H9 (cell line): ENCODE data around the gene TMPRSS6. TPM values are rescaled to one million over a fixed set of nuclear protein-coding genes. Genes with fewer than 3 reads are reported as not detected.

Source experiments
- DNase-seq: peaks from one replicate; pipeline ENCODE4 v3.0.0-alpha.2; 2017
- H2AFZ ChIP-seq: one replicate; pipeline ENCODE4 v1.6.1; 2013; ENCODE audit warnings: mild to moderate bottlenecking, low read length, control low read depth, moderate library complexity
- H2AK5ac ChIP-seq: 2 replicates; pipeline ENCODE4 v1.6.1; 2013; ENCODE audit warnings: low read length, control low read depth, mixed read lengths; ENCODE audit not compliant: insufficient read length
- H2BK120ac ChIP-seq: one replicate; pipeline ENCODE4 v1.6.1; 2013; ENCODE audit warnings: low read depth, mild to moderate bottlenecking, low read length, control low read depth, inconsistent platforms; ENCODE audit not compliant: poor library complexity, severe bottlenecking
- H2BK12ac ChIP-seq: 2 replicates; pipeline ENCODE4 v1.6.1; 2013; ENCODE audit warnings: low read length, control low read depth, mixed read lengths, low read depth; ENCODE audit not compliant: insufficient read length
- H2BK15ac ChIP-seq: 2 replicates; pipeline ENCODE4 v1.6.1; 2013; ENCODE audit warnings: low read depth, low read length, control low read depth
- H2BK20ac ChIP-seq: one replicate; pipeline ENCODE4 v1.6.1; 2013; ENCODE audit warnings: low read depth, mild to moderate bottlenecking, low read length, control low read depth, inconsistent platforms; ENCODE audit not compliant: poor library complexity, severe bottlenecking
- H2BK5ac ChIP-seq: 2 replicates; pipeline ENCODE4 v1.6.1; 2013; ENCODE audit warnings: low read length, control low read depth, mixed read lengths; ENCODE audit not compliant: insufficient read length
- H3K14ac ChIP-seq: 2 replicates; pipeline ENCODE4 v1.6.1; 2013; ENCODE audit warnings: low read length, control low read depth; ENCODE audit not compliant: insufficient read depth
- H3K18ac ChIP-seq: 2 replicates; pipeline ENCODE4 v1.6.1; 2013; ENCODE audit warnings: low read depth, mild to moderate bottlenecking, mixed read lengths, low read length, control low read depth; ENCODE audit not compliant: insufficient read length
- H3K23ac ChIP-seq: 2 replicates; pipeline ENCODE4 v1.6.1; 2013; ENCODE audit warnings: low read length, control low read depth, mixed read lengths, low read depth; ENCODE audit not compliant: insufficient read length
- H3K23me2 ChIP-seq: 2 replicates; pipeline ENCODE4 v1.6.1; 2013; ENCODE audit warnings: low read depth, mild to moderate bottlenecking, mixed read lengths, low read length, control low read depth; ENCODE audit not compliant: insufficient read length, poor library complexity, severe bottlenecking
- H3K27ac ChIP-seq: 2 replicates; pipeline ENCODE4 v1.5.1; 2013; ENCODE audit warnings: low read length, control low read depth, mixed read lengths, low read depth; ENCODE audit not compliant: insufficient read length
- H3K27me3 ChIP-seq: 2 replicates; pipeline ENCODE4 v1.6.1; 2013; ENCODE audit warnings: low read length, control low read depth, inconsistent platforms; ENCODE audit not compliant: insufficient read depth
- H3K4ac ChIP-seq: 2 replicates; pipeline ENCODE4 v1.6.1; 2013; ENCODE audit warnings: low read depth, mild to moderate bottlenecking, control low read depth, inconsistent platforms, low read length, moderate library complexity
- H3K4me1 ChIP-seq: 2 replicates; pipeline ENCODE4 v1.6.1; 2013; ENCODE audit warnings: low read length, control low read depth, inconsistent platforms; ENCODE audit not compliant: insufficient read depth
- H3K4me2 ChIP-seq: 2 replicates; pipeline ENCODE4 v1.6.1; 2013; ENCODE audit warnings: low read length, control low read depth, mixed read lengths; ENCODE audit not compliant: insufficient read length, insufficient read depth
- H3K56ac ChIP-seq: 2 replicates; pipeline ENCODE4 v1.6.1; 2013; ENCODE audit warnings: low read depth, mild to moderate bottlenecking, mixed read lengths, low read length, control low read depth; ENCODE audit not compliant: insufficient read length
- H3K79me1 ChIP-seq: 2 replicates; pipeline ENCODE4 v1.6.1; 2013; ENCODE audit warnings: low read depth, mild to moderate bottlenecking, moderate library complexity, low read length, control low read depth, inconsistent platforms; ENCODE audit not compliant: insufficient read depth, poor library complexity, severe bottlenecking
- H3K79me2 ChIP-seq: 2 replicates; pipeline ENCODE4 v1.6.1; 2013; ENCODE audit warnings: low read length, control low read depth, inconsistent platforms; ENCODE audit not compliant: insufficient read depth
- H3K9ac ChIP-seq: 2 replicates; pipeline ENCODE4 v1.6.1; 2013; ENCODE audit warnings: low read length, control low read depth, mixed read lengths; ENCODE audit not compliant: insufficient read length; ENCODE audit errors: extremely low read depth
- H3K9me3 ChIP-seq: one replicate; pipeline ENCODE4 v1.6.1; 2013; ENCODE audit warnings: low read depth, low read length, inconsistent platforms; ENCODE audit not compliant: control insufficient read depth
- H3T11ph ChIP-seq: one replicate; pipeline ENCODE4 v1.6.1; 2013; ENCODE audit warnings: mild to moderate bottlenecking, low read length, control low read depth, inconsistent platforms
- H4K20me1 ChIP-seq: one replicate; pipeline ENCODE4 v1.6.1; 2013; ENCODE audit not compliant: control insufficient read depth, insufficient read length, insufficient read depth
- H4K5ac ChIP-seq: 2 replicates; pipeline ENCODE4 v1.6.1; 2013; ENCODE audit warnings: low read depth, mild to moderate bottlenecking, mixed read lengths, low read length, control low read depth; ENCODE audit not compliant: insufficient read length
- H4K8ac ChIP-seq: replicated peaks from 2 replicates; pipeline ENCODE4 v1.6.1; 2013; ENCODE audit warnings: low read length, control low read depth, mixed read lengths, low read depth; ENCODE audit not compliant: insufficient read length
- H4K91ac ChIP-seq: 2 replicates; pipeline ENCODE4 v1.6.1; 2013; ENCODE audit warnings: low read depth, mild to moderate bottlenecking, moderate library complexity, mixed read lengths, low read length, control low read depth; ENCODE audit not compliant: insufficient read length
- H3K27ac Mint-ChIP-seq, 3 experiments: 2 replicates in 2 of 3; 3 replicates in 1 of 3; pipeline ENCODE4 v1.8.0; 2020 to 2021; ENCODE audit warnings: mixed read lengths in 3 of 3, mild to moderate bottlenecking in 1 of 3, moderate library complexity in 1 of 3
- H3K27me3 Mint-ChIP-seq: 2 replicates; pipeline ENCODE4 v1.8.0; 2021; ENCODE audit warnings: low read depth, mild to moderate bottlenecking, moderate library complexity, mixed read lengths
- H3K36me3 Mint-ChIP-seq, 3 experiments: 2 replicates in 2 of 3; 3 replicates in 1 of 3; pipeline ENCODE4 v1.8.0; 2020 to 2021; ENCODE audit warnings: low read depth in 3 of 3, mixed read lengths in 3 of 3; ENCODE audit not compliant: insufficient read depth in 1 of 3
- H3K4me1 Mint-ChIP-seq, 2 experiments: 2 replicates each; pipeline ENCODE4 v1.8.0; 2020; ENCODE audit warnings: mixed read lengths in 2 of 2
- H3K4me3 Mint-ChIP-seq, 2 experiments: 2 replicates in 1 of 2; 3 replicates in 1 of 2; pipeline ENCODE4 v1.8.0; 2020 to 2021; ENCODE audit warnings: mild to moderate bottlenecking in 2 of 2, mixed read lengths in 2 of 2, moderate library complexity in 1 of 2
- H3K9me3 Mint-ChIP-seq, 2 experiments: 2 replicates in 1 of 2; 3 replicates in 1 of 2; pipeline ENCODE4 v1.8.0; 2020; ENCODE audit warnings: mild to moderate bottlenecking in 2 of 2, mixed read lengths in 2 of 2, moderate library complexity in 1 of 2
- CTCF ChIP-seq: fragments of 200-600 bp; sonication (generic); conservative IDR thresholded peaks from 3 replicates; pipeline ENCODE4 v1.8.0; 2021; ENCODE audit warnings: antibody characterized with exemption, mild to moderate bottlenecking
- WGBS: extraction: QIAGEN DNeasy Blood & Tissue Kit; methylation state at CpG from one replicate; pipeline ENCODE4 v1.1.7; 2013; ENCODE audit warnings: missing lambda C conversion rate, low lambda C conversion rate, mixed read lengths; ENCODE audit not compliant: insufficient read length; ENCODE audit errors: extremely low coverage; 5-methylcytosine and 5-hydroxymethylcytosine counted together
- total RNA-seq: library from RNA; stranded (reverse); gene quantifications from 2 replicates; pipeline ENCODE4 v1.2.1, GENCODE V29; 2021

TMPRSS6 gene
- total RNA-seq, 1 experiment from 2014 or later = not detected

- Histone ChIP-seq H3K79me2 (no peaks in the 10 kb centered on the region), H3K4me1 (no peaks in the 10 kb centered on the region), H3K14ac (no peak overlapping the region), H3K18ac (no peak overlapping the region), H2BK120ac (no peak overlapping the region), H4K8ac (no peak overlapping the region), H2BK12ac (no peak overlapping the region), H3K23me2 (no peaks in the 10 kb centered on the region), H3K9me3 (no peaks in the 10 kb centered on the region), H4K5ac (no peak overlapping the region), H2BK20ac (no peak overlapping the region), H3K4me2 (no peak overlapping the region), H3K27me3 (no peaks in the 10 kb centered on the region), H2BK5ac (no peak overlapping the region), H3K79me1 (no peaks in the 10 kb centered on the region), H3K9ac (no peak overlapping the region), H3K56ac (no peak overlapping the region), H2AFZ (no peak overlapping the region), H4K91ac (no peak overlapping the region), H3K23ac (no peak overlapping the region), H2BK15ac (no peak overlapping the region), H2AK5ac (no peak overlapping the region), H3K27ac (no peak overlapping the region), H3K4ac (no peak overlapping the region), H3T11ph (no peak overlapping the region), H4K20me1 (no peaks in the 10 kb centered on the region)
- no peak for DNase-seq
- Mint-ChIP-seq H3K4me3 (no peak overlapping the region), H3K27me3 (peaks cover 24% of the 10 kb centered on the region), H3K36me3 (no peaks in the 10 kb centered on the region), H3K4me1 (peaks cover 11 to 25% of the 10 kb centered on the region in 2 experiments), H3K27ac (no peak overlapping the region), H3K9me3 (peaks cover 0 to 2% of the 10 kb centered on the region in 2 experiments; a peak in 1 of 5 replicates)
- TF ChIP-seq CTCF = no peak
- WGBS = no CpG with 5 or more reads among the region's 8 CpGs
Measured at GRCh38 chr22:37113757-37114156, 4.2 kb upstream of the TMPRSS6 start.
